ENCODE results near the gene C1QTNF1.

The C1QTNF1 gene

DNA sequence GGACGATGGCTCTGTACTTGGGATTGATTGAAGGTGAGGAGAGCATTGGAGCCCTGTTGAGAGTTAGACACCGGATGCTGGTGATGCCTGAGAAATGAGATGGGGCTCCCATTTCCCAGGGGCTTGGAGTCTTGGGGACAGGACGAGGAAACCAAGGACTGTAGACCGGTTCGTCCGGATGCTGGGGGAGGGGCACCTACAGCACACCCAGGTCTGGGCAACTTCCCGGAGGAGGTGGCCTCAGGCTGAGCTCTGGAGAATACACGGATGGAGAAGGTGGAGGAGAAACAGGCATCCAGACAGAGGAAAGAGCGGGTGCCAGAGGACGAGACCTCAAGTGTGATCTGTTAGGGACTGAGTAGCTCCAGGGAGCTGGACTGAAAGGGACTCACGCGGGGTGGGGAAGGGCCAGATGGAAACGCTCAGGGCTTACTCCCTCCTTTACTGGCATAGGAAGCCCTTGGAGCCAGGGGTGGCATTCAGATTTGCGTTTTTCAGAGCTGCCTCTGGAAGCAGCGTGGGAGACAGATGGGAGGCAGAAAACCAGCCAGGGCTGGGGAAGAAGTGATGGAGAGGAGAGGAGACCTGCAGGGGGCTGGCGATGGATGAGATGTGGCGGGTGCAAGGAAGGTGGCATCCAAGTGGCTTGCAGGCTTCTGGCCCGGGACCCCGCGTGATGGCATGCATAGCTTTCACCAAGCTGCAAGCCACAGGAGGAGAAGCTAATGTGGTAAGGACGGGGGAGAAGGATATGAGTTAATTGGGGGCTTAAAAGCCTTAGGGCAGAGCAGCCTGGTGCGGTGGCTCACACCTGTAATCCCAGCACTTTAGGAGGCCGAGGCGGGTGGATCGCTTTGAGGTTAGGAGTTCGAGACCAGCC lies 8.3 kb downstream of the C1QTNF1 start:
- no peak overlapping the region for H3K4me3 ChIP-seq (ENCODE audit: low read depth, low read length)
- in situ Hi-C loops (cut with HindIII; ENCODE audit: low sequenced_read_pairs): no loop called here
- no peak for DNase-seq (ENCODE audit: low read depth, low spot score)
- TF ChIP-seq, protein P1, sequence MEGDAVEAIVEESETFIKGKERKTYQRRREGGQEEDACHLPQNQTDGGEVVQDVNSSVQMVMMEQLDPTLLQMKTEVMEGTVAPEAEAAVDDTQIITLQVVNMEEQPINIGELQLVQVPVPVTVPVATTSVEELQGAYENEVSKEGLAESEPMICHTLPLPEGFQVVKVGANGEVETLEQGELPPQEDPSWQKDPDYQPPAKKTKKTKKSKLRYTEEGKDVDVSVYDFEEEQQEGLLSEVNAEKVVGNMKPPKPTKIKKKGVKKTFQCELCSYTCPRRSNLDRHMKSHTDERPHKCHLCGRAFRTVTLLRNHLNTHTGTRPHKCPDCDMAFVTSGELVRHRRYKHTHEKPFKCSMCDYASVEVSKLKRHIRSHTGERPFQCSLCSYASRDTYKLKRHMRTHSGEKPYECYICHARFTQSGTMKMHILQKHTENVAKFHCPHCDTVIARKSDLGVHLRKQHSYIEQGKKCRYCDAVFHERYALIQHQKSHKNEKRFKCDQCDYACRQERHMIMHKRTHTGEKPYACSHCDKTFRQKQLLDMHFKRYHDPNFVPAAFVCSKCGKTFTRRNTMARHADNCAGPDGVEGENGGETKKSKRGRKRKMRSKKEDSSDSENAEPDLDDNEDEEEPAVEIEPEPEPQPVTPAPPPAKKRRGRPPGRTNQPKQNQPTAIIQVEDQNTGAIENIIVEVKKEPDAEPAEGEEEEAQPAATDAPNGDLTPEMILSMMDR (IDR thresholded peaks at IDR 0.05; ENCODE audit: low read depth, low read length): no peak

- TF ChIP-seq, protein P1 (IDR thresholded peaks at IDR 0.05; ENCODE audit: low read depth, low read length): no peak
- H3K4me3 ChIP-seq (ENCODE audit: low read depth, low read length): no peak overlapping the region
- in situ Hi-C loops (cut with HindIII; ENCODE audit: low sequenced_read_pairs): no loop called here
- DNase-seq (ENCODE audit: low read depth, low spot score): no peak
Observed at GRCh38 chr17:79033046-79033616, 9.2 kb downstream of the C1QTNF1 start.

- no peak overlapping the region for H3K4me3 ChIP-seq (ENCODE audit: low read depth, low read length)
- no peak for DNase-seq (ENCODE audit: low read depth, low spot score)
- TF ChIP-seq, protein P1 (IDR thresholded peaks at IDR 0.05; ENCODE audit: low read depth, low read length): no peak
- in situ Hi-C loops (cut with HindIII; ENCODE audit: low sequenced_read_pairs): no loop called here
Observed at GRCh38 chr17:79033741-79034501, 10.0 kb downstream of the C1QTNF1 start.

- TF ChIP-seq, protein P1 (IDR thresholded peaks at IDR 0.05; ENCODE audit: low read depth, low read length): no peak
- DNase-seq (ENCODE audit: low read depth, low spot score): no peak
- no peak overlapping the region for H3K4me3 ChIP-seq (ENCODE audit: low read depth, low read length)
- in situ Hi-C loops (cut with HindIII; ENCODE audit: low sequenced_read_pairs): no loop called here
Observed at GRCh38 chr17:79034931-79035485, 11.0 kb downstream of the C1QTNF1 start.

GRCh38 chr17:79035686-79036085 lies 11.7 kb downstream of the C1QTNF1 start:
- in situ Hi-C loops (cut with HindIII; ENCODE audit: low sequenced_read_pairs): no loop called here
- DNase-seq (ENCODE audit: low read depth, low spot score): no peak
- H3K4me3 ChIP-seq (ENCODE audit: low read depth, low read length): no peak overlapping the region
- TF ChIP-seq, protein P1 (IDR thresholded peaks at IDR 0.05; ENCODE audit: low read depth, low read length): no peak

DNA sequence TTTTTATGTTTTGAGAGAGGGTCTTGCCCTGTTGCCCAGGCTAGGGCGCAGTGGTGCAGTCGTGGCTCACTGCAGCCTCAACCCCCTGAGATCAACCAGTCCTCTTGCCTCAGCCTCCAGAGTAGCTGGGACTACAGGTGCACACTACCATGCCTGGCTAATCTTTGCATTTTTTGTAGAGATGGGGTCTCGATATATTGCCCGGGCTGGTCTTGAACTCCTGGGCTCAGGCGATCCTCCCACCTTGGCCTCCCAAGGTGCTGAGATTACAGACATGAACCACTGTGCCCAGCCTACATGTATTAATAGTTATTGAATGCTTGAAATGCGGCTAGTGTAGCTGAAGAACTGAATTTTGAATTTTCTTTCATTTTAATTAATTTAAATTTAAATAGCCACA lies 12.2 kb downstream of the C1QTNF1 start:
- TF ChIP-seq, protein P1 (IDR thresholded peaks at IDR 0.05; ENCODE audit: low read depth, low read length): no peak
- H3K4me3 ChIP-seq (ENCODE audit: low read depth, low read length): no peak overlapping the region
- in situ Hi-C loops (cut with HindIII; ENCODE audit: low sequenced_read_pairs): no loop called here
- no peak for DNase-seq (ENCODE audit: low read depth, low spot score)
